HG03103 (cell line): ENCODE data around the gene AK5.
A peak's percentile ranks its signal among the peaks of the same experiment; 100 is the strongest.
"Not testable (repeated sequence)": the region's sequence is repeated elsewhere in the genome, so short reads cannot be mapped to it uniquely, and the experiment has no call there.

Experiments
- ATAC-seq: cut with Tn5 transposase; IDR thresholded peaks from one replicate; pipeline ENCODE4 v1.9.1; 2021; ENCODE audit warnings: low read depth; ENCODE audit not compliant: unreplicated experiment

Gene AK5

GRCh38 chr1:77484334-77484733, 202.5 kb downstream of the AK5 start:
- ATAC-seq, result no peak

GRCh38 chr1:77484926-77485325, 203.1 kb downstream of the AK5 start:
- no peak for ATAC-seq

DNA sequence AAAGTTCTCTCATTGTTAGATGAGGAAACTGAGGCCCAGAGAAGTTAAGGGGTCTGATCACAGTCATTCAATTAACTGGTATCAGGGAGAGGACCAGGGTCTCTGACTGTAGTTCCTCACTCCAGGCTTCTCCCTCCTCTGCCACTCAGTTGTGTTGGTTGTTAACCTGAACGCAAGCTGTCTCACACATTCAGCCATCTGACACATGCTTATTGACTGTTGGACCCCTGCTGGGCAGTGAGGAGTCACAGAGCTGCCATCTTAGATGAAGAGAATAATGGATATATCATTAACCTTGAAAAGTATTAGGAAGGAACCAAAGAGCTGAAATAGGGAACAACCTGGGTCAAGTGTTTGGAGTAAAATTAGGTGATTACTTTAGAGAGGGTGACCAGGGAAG, 205.8 kb downstream of the AK5 start:
- no peak for ATAC-seq

DNA sequence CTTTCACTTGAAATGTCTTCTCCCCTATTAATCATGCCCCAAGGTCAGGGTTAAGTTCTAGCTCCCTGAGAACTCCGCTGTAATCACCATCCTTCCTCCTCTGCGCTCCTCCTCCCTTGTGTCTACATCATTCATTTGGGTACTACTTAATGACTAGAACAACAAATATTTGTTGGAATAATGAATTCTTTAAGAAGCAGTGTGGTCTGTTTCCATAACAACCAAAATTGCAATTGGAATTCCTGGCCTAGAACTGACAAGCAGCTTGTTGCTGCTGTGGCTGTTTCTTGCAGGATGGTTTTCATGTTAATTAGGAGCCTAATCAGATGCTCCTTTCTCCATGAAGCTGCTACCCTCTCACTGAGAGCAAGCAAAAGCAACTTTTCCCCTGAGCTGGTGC, 208.1 kb downstream of the AK5 start:
- ATAC-seq, result no peak

DNA sequence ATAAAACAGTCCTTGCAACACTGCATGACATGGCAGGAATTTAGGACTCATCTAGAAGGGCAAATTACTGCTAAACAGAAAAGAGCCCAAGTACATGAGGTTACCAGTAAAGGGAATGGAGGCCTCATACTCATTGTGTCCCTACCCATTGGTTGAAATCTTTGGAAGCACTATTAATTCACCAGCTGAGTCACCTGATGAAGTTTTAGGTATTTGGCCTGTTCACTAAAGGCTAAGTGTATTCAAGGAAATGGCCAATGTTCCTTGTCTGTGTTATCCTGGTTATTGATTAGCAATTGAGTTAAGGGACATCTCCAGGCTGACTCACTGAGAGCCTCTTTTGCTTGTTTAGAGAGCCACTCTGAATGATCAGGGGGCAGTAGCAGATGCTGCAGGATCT, 212.2 kb downstream of the AK5 start:
- ATAC-seq, result no peak

- no peak for ATAC-seq
Measured at GRCh38 chr1:77498918-77499317, 217.1 kb downstream of the AK5 start.

DNA sequence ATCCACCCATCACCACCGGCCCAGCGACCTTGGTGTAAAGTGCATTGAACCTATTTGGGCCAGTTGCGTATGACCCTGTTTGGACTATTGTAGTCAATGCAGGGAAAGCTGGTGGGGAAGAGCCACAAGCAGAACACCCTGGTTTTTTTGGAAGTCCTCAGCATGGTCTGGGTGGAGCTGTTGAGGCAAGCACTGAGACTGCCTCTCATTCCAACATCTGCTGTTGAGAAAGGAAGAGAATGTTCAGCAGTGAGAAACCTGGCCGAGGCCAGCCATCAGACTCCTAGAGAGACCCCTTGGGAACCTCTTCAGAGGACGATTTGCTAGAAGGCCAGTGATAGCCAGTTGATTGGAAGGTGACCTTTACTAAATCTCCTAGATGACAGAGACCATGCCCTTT, 217.6 kb downstream of the AK5 start:
- no peak for ATAC-seq

- ATAC-seq, result no peak
Measured at GRCh38 chr1:77504986-77505385, 223.2 kb downstream of the AK5 start.

- ATAC-seq, result no peak
Measured at GRCh38 chr1:77506771-77507170, 225.0 kb downstream of the AK5 start.

DNA sequence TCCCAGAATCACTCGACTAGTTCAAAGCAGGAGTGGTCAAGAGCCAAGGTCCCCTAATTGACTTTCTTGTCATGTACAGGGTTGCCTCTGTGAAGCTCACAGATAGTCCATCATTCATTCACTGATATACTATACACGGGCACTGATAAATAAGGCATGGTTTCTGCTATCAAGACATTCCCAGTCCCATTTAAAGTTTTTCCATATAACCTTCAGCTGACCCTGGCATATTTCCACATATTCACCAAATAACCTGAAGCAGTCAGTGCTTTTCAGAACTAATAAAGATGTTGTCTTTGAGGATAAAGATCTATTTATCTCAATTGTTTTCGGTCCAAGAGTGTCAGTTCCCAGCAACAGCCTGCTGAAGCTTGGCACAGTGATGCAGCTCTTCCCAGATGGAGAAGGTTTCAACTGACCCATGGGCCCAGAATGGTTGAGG, 227.3 kb downstream of the AK5 start:
- ATAC-seq, result no peak

GRCh38 chr1:77509898-77510297, 228.1 kb downstream of the AK5 start:
- no peak for ATAC-seq

- no peak for ATAC-seq
Measured at GRCh38 chr1:77511440-77511840, 229.6 kb downstream of the AK5 start.

DNA sequence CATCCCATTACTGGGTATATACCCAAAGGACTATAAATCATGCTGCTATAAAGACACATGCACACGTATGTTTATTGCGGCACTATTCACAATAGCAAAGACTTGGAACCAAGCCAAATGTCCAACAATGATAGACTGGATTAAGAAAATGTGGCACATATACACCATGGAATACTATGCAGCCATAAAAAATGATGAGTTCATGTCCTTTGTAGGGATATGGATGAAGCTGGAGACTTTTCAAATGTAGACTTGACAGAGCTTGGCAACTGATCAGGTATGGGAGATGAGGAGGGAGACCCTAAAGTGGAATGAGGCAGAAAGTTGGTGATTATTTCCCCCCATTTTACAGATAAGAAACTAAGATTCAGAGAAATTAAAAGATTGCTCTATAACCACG, 230.8 kb downstream of the AK5 start:
- ATAC-seq, result not testable (repeated sequence)

DNA sequence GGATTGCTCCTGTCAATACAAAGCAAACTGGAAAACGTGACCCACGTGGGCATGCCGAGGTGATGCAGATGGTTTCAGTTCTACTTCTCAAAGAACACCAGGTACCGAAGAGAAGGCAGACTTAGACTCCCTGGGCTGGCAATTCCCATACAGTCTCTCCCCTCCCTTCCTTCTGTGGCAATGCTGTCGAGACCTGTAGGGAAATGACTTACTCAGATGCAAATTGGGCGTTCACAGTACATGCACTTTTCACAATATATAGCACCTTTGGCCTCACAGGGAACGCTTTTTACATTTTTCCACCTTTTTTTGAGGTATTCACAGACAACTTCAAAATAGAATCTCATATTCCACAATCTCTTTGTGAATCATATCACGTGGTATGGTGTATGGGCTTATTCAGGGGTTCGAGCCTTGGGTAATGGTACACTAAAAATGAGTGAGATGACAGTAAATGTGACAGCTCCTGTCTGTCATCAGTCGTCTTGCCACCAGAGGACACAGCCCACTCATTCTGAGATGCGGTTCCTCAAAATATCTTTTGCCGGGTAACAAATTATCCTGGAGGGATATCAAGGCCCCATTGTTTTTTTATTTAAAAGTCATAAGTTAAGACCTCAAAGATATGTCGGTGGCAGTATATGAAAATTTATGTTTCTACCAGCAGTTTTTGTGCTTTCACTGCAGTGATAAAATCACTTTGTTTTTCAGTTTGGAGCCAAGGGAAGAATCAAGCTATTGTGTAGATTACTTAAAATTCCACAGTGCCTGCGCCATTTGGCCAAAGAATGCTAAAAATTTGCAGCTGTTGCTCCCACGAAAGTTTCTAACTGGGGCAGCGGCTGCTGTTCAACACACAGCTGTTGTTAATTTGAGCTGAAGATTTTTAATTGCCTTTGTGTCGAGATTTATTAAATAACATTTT, 232.3 kb downstream of the AK5 start:
- no peak for ATAC-seq

GRCh38 chr1:77514921-77515776, 233.3 kb downstream of the AK5 start:
- ATAC-seq, result peak; percentile 68

DNA sequence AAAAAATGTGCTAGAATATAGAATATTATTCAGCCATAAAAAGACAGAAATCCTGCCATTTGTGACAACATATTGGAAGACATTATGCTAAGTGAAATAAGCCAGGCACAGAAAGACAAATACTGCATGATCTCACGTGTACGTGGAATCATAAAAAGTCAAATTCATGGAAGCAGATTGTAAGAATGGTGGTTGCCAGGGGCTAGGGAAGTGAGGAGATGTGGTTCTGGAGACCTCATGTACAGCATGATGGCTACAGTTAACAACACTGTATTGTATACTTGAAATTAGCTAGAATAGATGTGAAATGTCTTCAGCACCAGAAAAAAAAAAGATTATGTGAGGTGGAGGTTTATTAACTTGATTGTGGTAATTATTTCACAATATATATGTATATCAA, 234.3 kb downstream of the AK5 start:
- ATAC-seq, result no peak

DNA sequence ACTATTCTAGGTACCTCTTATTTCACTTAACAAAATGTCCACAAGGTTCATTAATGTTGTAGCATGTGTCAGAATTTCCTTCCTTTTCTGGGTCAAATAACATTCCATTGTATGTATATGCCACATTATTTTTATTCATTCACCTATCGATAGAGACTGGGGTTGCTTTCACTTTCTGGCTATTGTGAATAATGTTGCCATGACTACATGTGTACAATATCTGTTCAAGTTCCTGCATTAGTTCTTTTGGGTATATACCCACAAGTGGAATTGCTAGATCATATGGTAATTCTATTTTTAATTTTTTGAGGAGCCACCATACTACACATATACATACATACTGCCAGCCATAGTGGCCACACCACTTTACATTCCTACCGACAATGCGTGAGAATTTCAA, 242.2 kb downstream of the AK5 start:
- ATAC-seq, result no peak

- ATAC-seq, result not testable (repeated sequence)
Measured at GRCh38 chr1:77531149-77531548, 249.3 kb downstream of the AK5 start.

DNA sequence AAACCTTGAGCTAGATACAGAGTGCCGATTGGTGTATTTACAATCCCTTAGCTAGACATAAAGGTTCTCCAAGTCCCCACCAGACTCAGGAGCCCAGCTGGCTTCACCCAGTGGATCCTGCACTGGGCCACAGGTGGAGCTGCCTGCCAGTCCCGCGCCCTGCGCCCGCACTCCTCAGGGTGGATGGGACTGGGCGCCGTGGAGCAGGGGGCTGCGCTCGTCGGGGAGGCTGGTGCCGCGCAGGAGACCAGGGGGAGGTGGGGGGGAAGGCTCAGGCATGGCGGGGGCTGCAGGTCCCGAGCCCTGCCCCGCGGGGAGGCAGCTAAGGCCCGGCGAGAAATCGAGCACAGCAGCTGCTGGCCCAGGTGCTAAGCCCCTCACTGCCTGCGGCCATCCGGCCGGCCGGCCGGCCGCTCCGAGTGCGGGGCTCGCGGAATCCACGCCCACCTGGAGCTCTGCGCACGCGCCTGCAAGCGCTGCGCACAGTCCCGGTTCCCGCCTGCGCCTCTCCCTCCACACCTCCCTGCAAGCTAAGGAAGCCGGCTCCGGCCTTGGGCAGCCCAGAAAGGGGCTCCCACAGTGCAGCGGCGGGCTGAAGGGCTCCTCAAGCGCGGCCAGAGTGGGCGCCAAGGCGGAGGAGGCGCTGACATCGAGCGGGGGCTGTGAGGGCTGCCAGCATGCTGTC, 249.9 kb downstream of the AK5 start:
- ATAC-seq, result not testable (repeated sequence)

DNA sequence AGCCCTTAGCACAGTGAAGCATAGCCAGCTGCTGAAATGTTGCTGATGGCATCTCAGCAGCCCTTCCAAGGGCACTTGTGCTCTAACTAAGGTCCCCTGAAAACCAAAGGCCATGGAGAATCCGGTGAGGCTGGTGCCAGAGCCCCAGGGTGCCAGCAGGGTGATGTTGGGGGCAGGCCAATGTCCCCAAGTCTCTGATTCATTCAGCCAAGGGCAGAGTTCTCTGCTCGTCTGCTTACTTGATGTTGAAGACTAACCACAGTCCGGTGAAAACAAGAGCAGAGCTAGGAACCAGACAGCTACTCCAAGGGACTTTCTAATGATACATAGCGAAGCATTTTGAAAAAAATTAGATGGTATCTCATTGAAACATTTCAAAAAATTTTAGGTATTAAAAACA, 250.8 kb downstream of the AK5 start:
- no peak for ATAC-seq
